Adrenal gland (tissue), 12 donors: ENCODE measurements around the gene EDNRB. TPM values are rescaled to one million over a fixed set of nuclear protein-coding genes. Genes with fewer than 3 reads are reported as not detected.

ENCODE experiments used
- DNase-seq, 7 donors: peaks; one replicate each; pipeline ENCODE4 v3.0.0-alpha.2; 2019 to 2020
- H3K27ac ChIP-seq, 5 donors: fragments of 200-600 bp; sonication (generic) in 4 of 5; 1 replicate in 3 of 5; 2 replicates in 2 of 5; pipeline versions ENCODE4 v1.5.1 to v1.8.0; 2016 to 2020; ENCODE audit warnings: mild to moderate bottlenecking in 1 of 5
- H3K27me3 ChIP-seq: fragments of 200-600 bp; 2 replicates; pipeline ENCODE4 v1.8.0; 2021
- H3K36me3 ChIP-seq, 2 donors: fragments of 200-600 bp; replicated peaks in 1 of 2; 1 replicate in 1 of 2; 2 replicates in 1 of 2; pipeline versions ENCODE4 v1.5.1 to v1.8.0; 2018 to 2022
- H3K4me1 ChIP-seq, 2 donors: fragments of 200-600 bp; replicated peaks in 1 of 2; 1 replicate in 1 of 2; 2 replicates in 1 of 2; pipeline versions ENCODE4 v1.5.1 to v1.8.0; 2018 to 2021
- H3K4me3 ChIP-seq, 4 donors: fragments of 200-600 bp; sonication (generic) in 3 of 4; one replicate each; pipeline ENCODE4 v1.5.1; 2016 to 2018
- H3K9me3 ChIP-seq, 3 donors: fragments of 200-600 bp; sonication (generic) in 1 of 3; replicated peaks in 1 of 3; 1 replicate in 2 of 3; 2 replicates in 1 of 3; pipeline versions ENCODE4 v1.5.1 to v1.8.0; 2016 to 2021
- CTCF ChIP-seq, 6 experiments: fragments of 450-650 bp in 4 of 6; fragments of 200-600 bp in 2 of 6; sonication (generic) in 1 of 6; IDR thresholded peaks; 1 replicate in 5 of 6; 2 replicates in 1 of 6; pipeline versions ENCODE4 v1.5.1 to v1.8.0; 2016 to 2021; ENCODE audit warnings: antibody characterized with exemption in 6 of 6, mild to moderate bottlenecking in 2 of 6, moderate library complexity in 1 of 6
- POLR2A ChIP-seq, 2 donors: fragments of 450-650 bp; IDR thresholded peaks; one replicate each; pipeline ENCODE4 v1.6.1; 2017; ENCODE audit warnings: antibody characterized with exemption in 2 of 2, mild to moderate bottlenecking in 2 of 2, moderate library complexity in 1 of 2
- WGBS, 4 donors: extraction: QIAGEN DNeasy Blood & Tissue Kit in 2 of 4; methylation state at CpG; one replicate each; pipeline versions ENCODE4 v1.1.5 to v1.1.7; 2013 to 2017; 5-methylcytosine and 5-hydroxymethylcytosine counted together
- intact Hi-C, 2 donors: fragments of 100-400 bp; cut with DNase I; formaldehyde crosslinking; loops; one replicate each; pipeline versions ENCODE4 v1.14.1 to v1.15.0; 2022 to 2023
- polyA plus RNA-seq, 3 donors: library from polyadenylated mRNA; stranded (reverse); fragments of 200-250 nt in 2 of 3; fragments of 350-450 nt in 1 of 3; fragmentation: Illumina TruSeq in 1 of 3; extraction: RNeasy Lipid Tissue Mini Kit (QIAGEN cat#74804) in 1 of 3; gene quantifications; one replicate each; pipeline ENCODE4 v1.2.3, GENCODE V29; 2013 to 2014
- total RNA-seq, 9 donors: library from RNA; depleted of rRNA in 4 of 9; stranded (reverse); fragments of >200 nt in 4 of 9; fragments of 120-200 nt in 1 of 9; fragmentation: NEBNext Ultra II Directional in 1 of 9; extraction: Animal tissue kit (Norgen Biotek cat#: 25700) in 1 of 9; gene quantifications; one replicate each; pipeline versions ENCODE4 v1.1.0 to v1.2.4, GENCODE V29; 2013 to 2023
- donor health status: healthy with polysubstance abuse.
- donor health status: Bipolar disorder and iron deficiency.
- donor health status: DM: yes; HTN: yes; CAD: no.
- donor health status: DM: no; HTN: no; CAD: no.
- donor health status: DM: no; HTN: no; CAD: no.
- donor health status: DM: yes; HTN: yes; CAD: no.

EDNRB gene
- total and polyA plus RNA-seq, 12 donors = 14.0 to 216 (median 91.5) TPM

GRCh38 chr13:77874406-77874805 is 44.2 kb downstream of the EDNRB start:
- Histone ChIP-seq H3K4me1 (peaks cover 0 to 4% of the 10 kb centered on the region in 2 donors), H3K27me3 (no peaks in the 10 kb centered on the region), H3K36me3 (no peaks in the 10 kb centered on the region), H3K4me3 (no peak overlapping the region), H3K27ac (no peak overlapping the region), H3K9me3 (no peaks in the 10 kb centered on the region)
- intact Hi-C loops = no loop called here
- 59 to 70% (median 63%) methylated on average over 4 of the region's 4 CpGs for WGBS, 4 donors
- TF ChIP-seq POLR2A (IDR thresholded peaks at IDR 0.05) (no peak), CTCF (IDR thresholded peaks at IDR 0.05) (no peak)
- peak in 1 of 7 donors; percentile 19 for DNase-seq

GRCh38 chr13:77872995-77873394 is 45.6 kb downstream of the EDNRB start:
- H3K36me3 ChIP-seq = no peaks in the 10 kb centered on the region
- H3K27me3 ChIP-seq = no peaks in the 10 kb centered on the region
- H3K27ac ChIP-seq = no peak overlapping the region
- H3K4me3 ChIP-seq = no peak overlapping the region
- intact Hi-C loops = no loop called here
- no peaks in the 10 kb centered on the region for H3K9me3 ChIP-seq
- no peak for TF ChIP-seq POLR2A (IDR thresholded peaks at IDR 0.05)
- 65 to 74% (median 69%) methylated on average over 5 of the region's 5 CpGs for WGBS, 4 donors
- DNase-seq = no peak
- peaks cover 0 to 4% of the 10 kb centered on the region in 2 donors for H3K4me1 ChIP-seq

- no peak for DNase-seq
- no peaks in the 10 kb centered on the region for H3K36me3 ChIP-seq
- no peak overlapping the region for H3K27ac ChIP-seq
- no peak for TF ChIP-seq POLR2A (IDR thresholded peaks at IDR 0.05)
- TF ChIP-seq CTCF (IDR thresholded peaks at IDR 0.05) = no peak
- intact Hi-C loops = no loop called here
- H3K4me1 ChIP-seq = peaks cover 0 to 4% of the 10 kb centered on the region in 2 donors
- H3K27me3 ChIP-seq = no peaks in the 10 kb centered on the region
- H3K4me3 ChIP-seq = no peak overlapping the region
- no peaks in the 10 kb centered on the region for H3K9me3 ChIP-seq
Observed at GRCh38 chr13:77871596-77871995, 47.0 kb downstream of the EDNRB start.

GRCh38 chr13:77868717-77869116 is 49.9 kb downstream of the EDNRB start:
- 91 to 100% (median 96%) methylated on average over 1 of the region's 1 CpG for WGBS, 4 donors
- TF ChIP-seq CTCF (IDR thresholded peaks at IDR 0.05) = no peak
- no peak for TF ChIP-seq POLR2A (IDR thresholded peaks at IDR 0.05)
- no peaks in the 10 kb centered on the region for H3K36me3 ChIP-seq
- no peak for DNase-seq
- H3K4me1 ChIP-seq = no peaks in the 10 kb centered on the region
- intact Hi-C loops = no loop called here
- H3K4me3 ChIP-seq = no peak overlapping the region
- H3K27me3 ChIP-seq = no peaks in the 10 kb centered on the region
- no peak overlapping the region for H3K27ac ChIP-seq
- H3K9me3 ChIP-seq = no peaks in the 10 kb centered on the region

GRCh38 chr13:77866971-77867370 is 51.7 kb downstream of the EDNRB start:
- intact Hi-C loops = no loop called here
- H3K4me3 ChIP-seq = no peak overlapping the region
- H3K36me3 ChIP-seq = no peaks in the 10 kb centered on the region
- H3K4me1 ChIP-seq = no peaks in the 10 kb centered on the region
- no peak for DNase-seq
- H3K9me3 ChIP-seq = no peaks in the 10 kb centered on the region
- H3K27ac ChIP-seq = no peak overlapping the region
- no peak for TF ChIP-seq POLR2A (IDR thresholded peaks at IDR 0.05)
- no peak for TF ChIP-seq CTCF (IDR thresholded peaks at IDR 0.05)
- no peaks in the 10 kb centered on the region for H3K27me3 ChIP-seq
